PC-9 (cell line): ENCODE data around the gene ZSCAN30.

Experiments used
- EZH2 ChIP-seq: fragments of 200-600 bp; sonication (generic); IDR thresholded peaks from 2 replicates; pipeline ENCODE4 v1.8.0; 2017; ENCODE audit warnings: antibody characterized with exemption, low read depth
- TF ChIP-seq, protein P1 (sequence below): fragments of 200-600 bp; sonication (generic); conservative IDR thresholded peaks from 2 replicates; pipeline ENCODE4 v1.6.1; 2017; ENCODE audit warnings: mixed run types, antibody characterized with exemption, mild to moderate bottlenecking, moderate library complexity

DNA sequence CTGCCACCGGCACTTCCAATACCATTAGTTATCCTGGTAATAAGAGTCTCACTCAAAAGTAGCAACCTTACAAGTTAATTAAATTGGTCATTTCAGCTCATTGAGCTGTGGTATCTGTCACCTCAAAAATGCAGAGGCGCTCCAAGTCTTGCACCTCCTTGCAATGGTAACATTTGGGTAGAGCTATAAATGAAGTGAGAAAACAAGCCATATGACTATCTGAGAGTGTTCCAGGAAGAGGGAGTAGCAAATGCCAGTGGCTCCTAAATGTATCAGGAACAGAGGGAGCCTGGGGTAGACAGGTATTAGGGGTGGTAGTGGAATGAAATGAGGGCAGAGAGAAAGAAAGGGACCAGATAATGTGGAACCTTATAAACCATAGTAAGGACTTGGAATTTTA, 6.0 kb upstream of the ZSCAN30 start:
- no peak for TF ChIP-seq EZH2
- TF ChIP-seq, protein P1, sequence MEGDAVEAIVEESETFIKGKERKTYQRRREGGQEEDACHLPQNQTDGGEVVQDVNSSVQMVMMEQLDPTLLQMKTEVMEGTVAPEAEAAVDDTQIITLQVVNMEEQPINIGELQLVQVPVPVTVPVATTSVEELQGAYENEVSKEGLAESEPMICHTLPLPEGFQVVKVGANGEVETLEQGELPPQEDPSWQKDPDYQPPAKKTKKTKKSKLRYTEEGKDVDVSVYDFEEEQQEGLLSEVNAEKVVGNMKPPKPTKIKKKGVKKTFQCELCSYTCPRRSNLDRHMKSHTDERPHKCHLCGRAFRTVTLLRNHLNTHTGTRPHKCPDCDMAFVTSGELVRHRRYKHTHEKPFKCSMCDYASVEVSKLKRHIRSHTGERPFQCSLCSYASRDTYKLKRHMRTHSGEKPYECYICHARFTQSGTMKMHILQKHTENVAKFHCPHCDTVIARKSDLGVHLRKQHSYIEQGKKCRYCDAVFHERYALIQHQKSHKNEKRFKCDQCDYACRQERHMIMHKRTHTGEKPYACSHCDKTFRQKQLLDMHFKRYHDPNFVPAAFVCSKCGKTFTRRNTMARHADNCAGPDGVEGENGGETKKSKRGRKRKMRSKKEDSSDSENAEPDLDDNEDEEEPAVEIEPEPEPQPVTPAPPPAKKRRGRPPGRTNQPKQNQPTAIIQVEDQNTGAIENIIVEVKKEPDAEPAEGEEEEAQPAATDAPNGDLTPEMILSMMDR = no peak
